Cortex of kidney (tissue), 1 donor: ENCODE measurements around the gene TMEM52B.
"Not testable (repeated sequence)": the region's sequence is repeated elsewhere in the genome, so short reads cannot be mapped to it uniquely, and the experiment has no call there.

Source experiments
- DNase-seq: peaks from one replicate; lab custom pipeline; 2025; lab: John Stamatoyannopoulos, UW

The TMEM52B gene

DNA sequence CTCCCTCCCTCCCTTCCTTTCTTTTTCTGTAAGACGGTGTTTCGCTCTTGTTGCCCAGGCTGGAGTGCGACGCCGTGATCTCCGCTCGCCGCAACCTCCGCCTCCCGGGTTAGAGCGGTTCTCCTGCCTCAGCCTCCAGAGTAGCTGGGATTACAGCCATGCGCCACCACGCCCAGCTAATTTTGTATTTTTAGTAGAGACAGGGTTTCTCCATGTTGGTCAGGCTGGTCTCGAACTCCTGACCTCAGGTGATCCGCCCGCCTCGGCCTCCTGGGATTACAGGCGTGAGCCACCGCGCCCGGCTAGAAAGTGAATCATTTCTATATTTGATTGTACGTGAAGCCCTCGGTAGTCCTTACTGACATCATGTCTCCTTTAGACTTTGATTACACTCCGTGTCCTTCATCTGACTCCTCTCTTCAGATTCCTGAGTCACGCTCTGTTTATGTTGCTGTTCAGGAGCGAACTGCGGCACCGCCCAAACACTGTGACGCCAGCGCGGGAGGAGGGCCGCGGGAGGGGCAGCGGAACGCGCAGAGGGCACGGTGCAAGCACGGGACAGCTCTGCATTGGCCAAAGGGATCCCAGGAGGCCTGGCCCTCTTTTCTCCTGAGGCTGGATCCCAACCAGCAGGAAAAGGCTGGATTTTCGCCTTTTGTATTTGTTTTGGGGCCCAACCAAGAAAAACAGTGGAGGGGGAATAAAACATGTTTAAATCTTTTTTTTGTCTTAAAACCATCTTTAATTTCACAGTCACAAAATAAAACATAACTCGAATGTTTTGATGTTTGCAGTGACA, 33.3 kb downstream of the TMEM52B start:
- peak; percentile 40 for DNase-seq

DNA sequence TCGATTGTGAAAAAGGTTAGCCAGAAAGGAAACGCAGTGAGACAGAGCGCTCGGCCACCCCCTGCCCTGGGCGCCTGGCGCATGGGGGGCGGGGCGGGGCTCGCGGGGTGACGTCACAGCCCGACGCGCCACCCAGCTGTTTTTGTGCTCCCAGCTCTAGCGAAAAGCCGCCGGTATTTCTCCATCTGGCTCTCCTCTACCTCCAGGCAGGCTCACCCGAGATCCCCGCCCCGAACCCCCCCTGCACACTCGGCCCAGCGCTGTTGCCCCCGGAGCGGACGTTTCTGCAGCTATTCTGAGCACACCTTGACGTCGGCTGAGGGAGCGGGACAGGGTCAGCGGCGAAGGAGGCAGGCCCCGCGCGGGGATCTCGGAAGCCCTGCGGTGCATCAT, 33.9 kb downstream of the TMEM52B start, which contains the start of gene GABARAPL1:
Gene GABARAPL1 (plus strand): TSS at position 139 of the 393 bp plus-strand sequence. CDS start 253 bp downstream, at position 392.
- DNase-seq = no peak

DNA sequence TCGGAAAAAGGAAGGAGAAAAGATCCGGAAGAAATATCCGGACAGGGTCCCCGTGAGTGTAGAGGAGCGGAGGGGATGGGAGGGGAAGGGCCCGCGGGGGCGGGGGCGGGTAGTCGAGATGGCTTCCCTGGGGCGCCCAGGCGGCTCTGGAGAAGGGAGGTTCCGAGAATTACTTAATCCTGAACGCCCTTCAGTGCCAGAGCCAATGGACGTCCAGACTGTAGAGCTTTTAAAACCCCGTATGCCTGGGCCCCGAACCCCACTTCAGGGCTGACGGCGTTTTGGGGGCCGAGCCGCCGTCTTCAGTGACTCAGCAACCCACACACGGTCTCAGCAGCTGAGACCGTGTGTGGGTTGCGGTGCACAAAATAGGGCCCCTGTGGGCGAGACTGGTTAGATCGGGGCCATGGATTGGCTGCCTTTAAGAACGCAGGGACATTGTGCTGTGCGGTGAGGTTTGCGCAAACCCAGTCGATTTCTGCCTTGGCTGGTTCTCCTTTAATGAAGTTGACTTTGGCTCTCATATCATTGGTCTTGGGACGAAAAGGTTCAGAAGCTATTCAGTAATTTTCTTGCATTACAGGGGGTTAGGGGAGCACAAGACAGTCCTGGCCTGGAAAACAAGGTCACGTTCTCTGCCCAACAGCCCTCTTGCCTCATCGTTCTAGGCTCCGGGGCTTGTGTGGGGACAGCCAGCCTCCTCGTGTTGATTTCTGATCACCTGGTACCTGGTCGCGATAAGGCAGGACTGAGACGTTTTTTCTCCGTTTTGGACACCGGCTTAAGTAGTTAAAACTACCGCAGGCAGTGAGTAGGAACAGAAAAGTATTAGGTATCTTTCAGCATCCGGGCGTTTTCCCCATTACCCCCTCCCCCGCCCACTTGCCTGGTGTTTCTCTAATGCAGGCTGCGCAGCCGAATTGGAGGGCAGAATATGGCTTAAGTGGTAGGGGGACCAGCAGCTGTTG, 34.6 kb downstream of the TMEM52B start:
- no peak for DNase-seq

DNA sequence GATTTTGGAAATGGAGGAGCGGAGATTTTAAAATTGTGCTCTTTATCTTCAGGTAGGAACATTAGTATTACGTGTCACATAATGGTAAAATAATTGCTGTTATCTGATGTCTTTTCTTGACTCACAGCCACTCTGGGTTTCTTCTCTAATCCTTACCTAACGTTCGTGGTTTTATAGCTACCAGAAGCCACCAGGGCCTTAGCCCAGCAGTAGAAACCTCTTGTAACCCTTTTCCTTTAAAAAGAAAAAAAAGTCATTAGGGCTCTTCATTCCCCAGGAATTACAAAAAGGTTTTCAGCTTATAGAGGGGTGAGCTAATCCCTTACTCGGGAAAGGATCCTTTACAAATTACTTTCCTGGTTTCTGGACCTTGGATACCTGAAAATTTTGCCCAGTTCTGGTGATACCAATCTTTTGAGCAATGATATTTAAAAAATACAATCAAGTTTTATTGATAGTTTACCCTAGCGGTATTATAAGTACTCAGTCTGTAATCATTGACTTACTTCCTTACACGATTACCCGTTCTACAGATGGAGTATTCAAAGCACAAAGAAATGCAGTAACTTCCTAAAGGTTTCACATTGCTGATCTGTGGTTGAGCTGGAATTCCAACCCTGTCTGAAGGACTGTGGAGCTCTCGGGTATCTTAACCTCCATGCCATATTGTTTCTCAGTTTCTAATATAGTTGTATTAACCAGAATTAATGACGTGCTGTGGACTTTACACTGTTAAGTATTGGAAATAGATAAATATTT, 35.5 kb downstream of the TMEM52B start:
- no peak for DNase-seq

DNA sequence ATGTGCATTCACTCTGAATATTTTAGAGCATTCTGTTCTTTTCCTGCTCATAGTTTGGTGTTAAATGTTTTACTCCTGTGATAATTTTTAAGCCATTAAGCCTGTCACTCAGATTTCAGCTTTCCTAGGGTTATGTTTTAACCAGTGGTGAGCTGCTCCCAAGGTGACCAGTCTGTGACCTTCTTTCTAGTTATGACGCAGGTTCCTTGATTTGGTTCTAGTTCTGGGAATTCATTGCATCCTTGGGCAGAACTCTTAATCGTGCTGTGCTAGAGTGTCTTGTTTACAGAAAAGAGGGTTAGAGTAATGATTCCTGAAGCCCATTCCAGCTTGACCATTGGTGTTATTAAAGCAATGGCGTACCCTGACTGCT, 36.0 kb downstream of the TMEM52B start:
- no peak for DNase-seq

DNA sequence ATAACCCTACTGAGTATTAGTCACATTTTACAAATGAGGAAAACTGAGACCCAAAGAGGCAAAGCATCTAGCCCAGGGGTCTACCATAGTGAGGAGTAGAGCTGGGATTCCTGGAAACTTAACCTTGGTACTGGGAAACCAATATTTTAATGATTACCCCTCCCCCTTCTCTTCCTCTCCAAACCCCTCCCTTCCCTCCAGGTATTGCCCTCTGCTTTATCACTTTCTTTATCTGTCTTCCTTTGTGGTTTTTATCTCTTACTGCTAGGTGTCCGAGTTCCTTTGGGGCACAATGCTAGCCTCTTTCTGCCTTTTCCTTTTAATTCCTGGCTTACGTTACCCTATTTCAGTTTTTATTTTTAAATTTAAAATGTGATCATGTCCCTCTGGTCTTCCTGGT, 36.6 kb downstream of the TMEM52B start:
- no peak for DNase-seq

DNA sequence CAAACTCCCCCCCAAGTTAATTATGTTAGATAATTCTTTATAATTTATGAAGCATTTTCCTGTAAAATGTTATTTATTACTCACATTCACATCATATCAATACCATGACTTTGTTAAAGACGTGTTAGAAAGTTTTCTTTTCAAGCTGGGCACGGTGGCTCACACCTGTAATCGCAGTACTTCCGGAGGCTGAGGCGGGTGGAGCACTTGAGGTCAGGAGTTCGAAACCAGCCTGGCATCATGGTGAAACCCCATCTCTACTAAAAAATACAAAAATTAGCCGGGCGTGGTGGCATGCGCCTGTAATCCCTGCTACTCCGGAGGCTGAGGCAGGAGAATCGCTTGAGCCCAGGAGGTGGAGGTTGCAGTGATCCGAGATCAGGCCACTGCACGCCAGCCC, 37.1 kb downstream of the TMEM52B start:
- not testable (repeated sequence) for DNase-seq

DNA sequence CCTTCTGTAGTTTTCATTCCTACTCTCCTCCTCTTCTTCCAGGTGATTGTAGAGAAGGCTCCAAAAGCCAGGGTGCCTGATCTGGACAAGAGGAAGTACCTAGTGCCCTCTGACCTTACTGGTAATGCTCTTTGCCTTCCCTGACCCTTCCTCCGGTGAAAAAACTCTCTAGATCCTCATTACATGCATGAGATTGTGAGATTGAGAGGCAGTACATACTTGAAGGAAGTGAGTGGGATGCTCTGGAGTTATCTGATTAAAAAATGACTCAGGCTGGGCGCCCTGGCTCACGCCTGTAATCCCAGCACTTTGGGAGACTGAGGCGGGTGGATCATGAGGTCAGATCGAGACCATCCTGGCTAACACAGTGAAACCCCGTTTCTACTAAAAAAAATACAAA, 39.2 kb downstream of the TMEM52B start:
- no peak for DNase-seq

DNA sequence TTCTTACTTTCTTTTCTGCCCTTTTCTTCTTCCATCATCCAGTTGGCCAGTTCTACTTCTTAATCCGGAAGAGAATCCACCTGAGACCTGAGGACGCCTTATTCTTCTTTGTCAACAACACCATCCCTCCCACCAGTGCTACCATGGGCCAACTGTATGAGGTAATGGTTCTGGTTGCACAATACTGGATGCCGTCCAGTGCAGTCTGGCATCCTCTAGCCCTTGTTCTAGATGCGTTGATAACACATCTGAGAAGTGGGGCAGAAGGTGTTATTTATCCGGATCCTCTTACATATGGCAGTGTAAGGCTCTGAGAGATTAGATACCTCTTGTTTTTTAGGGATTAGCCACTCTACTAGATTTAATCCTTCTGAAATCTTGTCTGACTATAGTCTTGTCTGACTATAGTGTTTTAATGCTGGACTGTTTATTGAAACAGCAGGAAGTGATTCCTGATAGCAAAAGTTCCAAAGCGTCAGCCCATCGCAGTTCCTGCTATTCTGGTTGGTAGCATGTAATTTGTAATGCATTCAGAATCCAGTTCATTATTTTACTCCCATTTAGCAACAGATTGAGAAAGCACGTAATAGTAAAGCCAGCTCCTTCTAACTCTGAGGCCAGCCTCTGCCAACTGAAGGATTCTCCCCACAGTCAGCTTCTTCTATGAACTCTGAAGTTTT, 41.7 kb downstream of the TMEM52B start:
- DNase-seq = no peak

DNA sequence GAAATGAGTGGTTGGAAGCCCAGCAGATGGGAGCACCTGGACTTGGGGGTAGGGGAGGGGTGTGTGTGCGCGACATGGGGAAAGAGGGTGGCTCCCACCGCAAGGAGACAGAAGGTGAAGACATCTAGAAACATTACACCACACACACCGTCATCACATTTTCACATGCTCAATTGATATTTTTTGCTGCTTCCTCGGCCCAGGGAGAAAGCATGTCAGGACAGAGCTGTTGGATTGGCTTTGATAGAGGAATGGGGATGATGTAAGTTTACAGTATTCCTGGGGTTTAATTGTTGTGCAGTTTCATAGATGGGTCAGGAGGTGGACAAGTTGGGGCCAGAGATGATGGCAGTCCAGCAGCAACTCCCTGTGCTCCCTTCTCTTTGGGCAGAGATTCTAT, 43.0 kb downstream of the TMEM52B start:
- no peak for DNase-seq

DNA sequence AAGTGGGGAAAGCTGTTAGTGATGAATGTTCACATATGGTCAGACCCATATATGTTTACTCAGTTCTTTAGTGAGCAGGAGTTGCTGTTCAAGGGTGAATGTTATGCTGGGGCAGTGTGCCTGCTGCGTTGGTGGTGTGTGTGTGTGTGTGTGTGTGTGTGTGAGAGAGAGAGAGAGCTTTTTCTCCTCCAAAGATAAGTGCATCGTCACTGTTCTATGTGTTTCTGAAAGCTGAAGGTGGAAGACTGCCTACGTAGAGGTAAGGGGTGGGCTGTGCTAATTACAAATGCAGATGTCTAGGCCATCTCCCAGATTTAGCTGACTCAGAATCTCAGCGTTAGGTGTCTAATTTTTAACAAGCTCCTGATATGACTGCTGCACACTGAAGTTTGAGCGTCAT, 44.4 kb downstream of the TMEM52B start:
- DNase-seq = no peak

DNA sequence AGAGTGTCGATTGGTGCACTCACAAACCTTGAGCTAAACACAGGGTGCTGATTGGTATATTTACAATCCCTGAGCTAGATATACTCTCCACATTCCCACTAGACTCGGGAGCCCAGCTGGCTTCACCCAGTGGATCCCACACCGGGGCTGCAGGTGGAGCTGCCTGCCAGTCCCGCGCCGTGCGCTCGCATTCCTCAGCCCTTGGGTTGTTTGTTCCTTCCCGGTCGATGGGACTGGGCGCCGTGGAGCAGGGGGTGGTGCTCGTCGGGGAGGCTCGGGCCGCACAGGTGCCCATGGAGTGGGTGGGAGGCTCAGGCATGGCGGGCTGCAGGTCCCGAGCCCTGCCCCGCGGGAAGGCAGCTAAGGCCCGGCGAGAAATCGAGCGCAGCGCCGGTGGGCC, 46.6 kb downstream of the TMEM52B start:
- DNase-seq = not testable (repeated sequence)

DNA sequence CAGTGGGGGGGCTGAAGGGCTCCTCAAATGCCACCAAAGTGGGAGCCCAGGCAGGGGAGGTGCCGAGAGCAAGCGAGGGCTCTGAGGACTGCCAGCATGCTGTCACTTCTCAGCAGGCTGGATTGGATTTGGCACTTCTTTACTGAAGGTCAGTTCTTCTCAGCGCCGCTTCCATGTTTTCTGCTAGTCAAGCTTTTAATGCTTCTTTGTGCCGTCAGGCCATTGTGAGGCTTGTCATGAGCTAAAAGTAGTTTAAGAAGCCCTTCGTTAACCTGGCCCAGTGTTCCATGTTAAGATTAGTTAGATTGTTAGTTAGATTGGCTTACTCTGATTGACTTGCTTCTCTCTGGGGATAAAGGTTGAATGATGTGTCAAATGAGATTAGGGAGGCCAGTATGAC, 47.3 kb downstream of the TMEM52B start:
- DNase-seq = no peak

DNA sequence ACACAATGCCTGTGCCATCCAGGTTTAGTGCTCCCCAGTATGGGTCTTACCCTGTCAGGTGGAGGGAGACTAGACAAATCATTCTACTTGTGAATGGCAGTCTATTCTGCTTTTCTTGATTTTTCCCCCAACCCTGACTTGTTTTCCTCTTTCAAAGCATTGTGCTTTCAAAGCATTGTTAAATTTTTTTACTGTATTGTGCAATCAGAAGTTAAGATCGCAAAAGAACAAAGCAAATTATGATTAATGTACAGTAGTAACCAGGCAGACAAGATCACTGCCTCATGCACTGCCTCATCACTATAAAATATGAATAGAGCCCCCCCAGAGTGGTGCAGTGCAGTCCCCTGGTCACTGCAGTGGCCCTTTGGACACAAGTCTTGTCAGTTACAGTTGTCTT, 47.9 kb downstream of the TMEM52B start:
- DNase-seq = no peak

DNA sequence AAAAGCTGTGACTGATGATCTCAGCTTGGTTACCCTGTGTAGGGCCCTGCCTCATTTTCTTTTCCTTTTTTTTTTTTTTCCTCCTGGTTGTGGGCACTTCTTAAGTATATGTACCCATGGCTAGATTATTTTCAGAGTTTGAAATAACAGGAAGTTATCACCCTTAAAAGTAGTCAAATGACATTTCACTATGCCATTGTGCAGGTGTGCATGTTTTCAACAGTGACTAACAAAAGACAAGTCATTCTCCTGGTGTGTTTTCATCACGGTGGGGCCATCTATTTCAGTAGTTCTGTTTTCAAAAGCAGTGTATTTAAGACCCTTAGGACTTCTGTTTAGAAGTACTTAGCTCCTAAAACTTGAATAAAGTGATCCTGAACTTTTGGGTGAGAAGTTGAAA, 48.8 kb downstream of the TMEM52B start:
- DNase-seq = no peak

DNA sequence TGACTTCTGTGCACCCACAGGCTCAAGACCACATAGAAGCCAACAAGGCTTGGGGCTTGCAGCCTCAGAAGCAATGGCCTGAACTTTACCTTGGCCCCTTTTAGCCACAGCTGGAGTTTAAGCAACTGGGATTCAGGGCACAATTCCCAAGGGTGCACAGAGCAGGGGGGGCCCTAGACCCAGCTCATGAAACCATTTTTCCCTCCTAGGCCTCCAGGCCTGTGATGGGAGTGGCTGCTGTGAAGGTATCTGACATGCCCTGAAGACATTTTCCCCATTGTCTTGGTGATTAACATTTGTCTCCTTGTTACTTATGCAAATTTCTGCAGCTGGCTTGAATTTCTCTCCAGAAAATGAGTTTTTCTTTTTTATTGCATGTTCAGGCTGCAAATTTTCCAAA, 55.7 kb downstream of the TMEM52B start:
- no peak for DNase-seq

DNA sequence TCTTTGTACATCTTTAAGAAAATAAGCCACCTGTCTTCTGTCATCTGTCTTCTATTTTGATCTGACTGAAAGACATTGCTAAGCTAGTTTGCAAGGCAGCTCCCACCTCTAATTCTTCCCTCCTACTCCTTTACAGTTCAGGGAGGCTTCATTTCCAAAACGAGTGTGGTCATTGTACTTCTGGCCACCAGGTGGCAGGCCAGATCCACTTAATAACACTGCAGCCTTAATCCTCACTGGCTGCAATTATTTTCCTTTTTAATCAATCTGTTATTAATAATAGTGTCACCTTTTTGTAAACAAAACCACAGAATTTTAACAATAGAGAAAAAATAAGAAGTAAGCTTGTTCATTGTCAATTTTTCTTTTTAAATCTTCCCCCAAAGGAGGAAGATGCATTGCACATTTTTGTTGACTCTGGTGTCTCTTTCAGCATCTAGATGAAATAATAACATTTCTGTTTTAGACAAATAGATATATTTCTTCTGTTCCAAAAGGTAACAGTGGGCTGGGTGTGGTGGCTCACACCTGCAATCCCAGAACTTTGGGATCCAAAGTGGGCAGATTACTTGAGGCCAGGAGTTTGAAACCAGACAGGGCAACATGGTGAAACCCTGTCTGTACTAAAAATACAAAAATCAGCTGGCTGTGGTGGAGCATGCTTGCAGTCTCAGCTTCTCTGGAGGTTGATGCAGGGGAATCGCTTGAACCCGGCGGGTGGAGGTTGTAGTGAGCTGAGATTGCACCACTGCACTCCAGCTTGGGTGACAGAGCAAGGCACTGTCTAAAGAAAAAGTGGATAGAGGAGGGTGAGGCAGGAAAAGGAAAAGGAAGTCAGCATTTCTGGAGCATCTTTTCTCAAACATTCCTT, 57.2 kb downstream of the TMEM52B start:
- DNase-seq = no peak

DNA sequence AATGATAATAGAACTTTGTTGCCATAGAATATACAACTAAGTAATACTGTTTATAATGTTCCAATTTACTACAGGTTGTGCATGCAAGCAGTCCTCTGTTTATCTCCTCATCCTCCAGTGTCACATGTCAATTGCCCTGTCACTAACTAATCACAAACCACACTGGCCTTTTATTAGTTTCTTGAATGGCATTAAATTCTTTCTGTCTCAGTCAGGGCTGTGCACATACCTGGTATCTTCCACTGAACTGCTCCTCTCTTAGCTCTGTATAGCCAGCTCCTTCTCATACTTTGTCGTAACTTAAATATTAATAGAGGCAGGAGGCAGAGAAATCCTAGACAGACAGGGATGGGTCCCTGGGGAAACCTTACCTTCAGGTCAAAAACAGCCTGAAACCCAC, 57.9 kb downstream of the TMEM52B start:
- DNase-seq = no peak

DNA sequence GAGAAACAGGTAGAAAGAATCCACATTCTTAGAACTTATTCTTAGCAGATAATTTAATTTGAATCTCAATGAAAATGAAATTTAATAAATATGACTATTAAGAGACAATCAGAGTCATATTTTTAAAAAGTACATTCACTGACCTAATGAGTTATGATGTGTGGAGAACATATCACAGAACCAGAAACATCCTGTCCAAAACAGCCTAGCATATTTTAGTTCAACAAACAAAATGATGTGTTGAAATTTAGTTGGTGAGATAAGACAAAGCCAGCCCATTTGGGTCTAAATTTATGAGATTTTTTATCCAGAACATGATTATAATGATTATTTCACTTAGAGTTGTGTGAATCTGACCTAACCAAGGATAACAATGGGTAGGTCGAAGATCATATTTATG, 59.7 kb downstream of the TMEM52B start:
- DNase-seq = no peak

DNA sequence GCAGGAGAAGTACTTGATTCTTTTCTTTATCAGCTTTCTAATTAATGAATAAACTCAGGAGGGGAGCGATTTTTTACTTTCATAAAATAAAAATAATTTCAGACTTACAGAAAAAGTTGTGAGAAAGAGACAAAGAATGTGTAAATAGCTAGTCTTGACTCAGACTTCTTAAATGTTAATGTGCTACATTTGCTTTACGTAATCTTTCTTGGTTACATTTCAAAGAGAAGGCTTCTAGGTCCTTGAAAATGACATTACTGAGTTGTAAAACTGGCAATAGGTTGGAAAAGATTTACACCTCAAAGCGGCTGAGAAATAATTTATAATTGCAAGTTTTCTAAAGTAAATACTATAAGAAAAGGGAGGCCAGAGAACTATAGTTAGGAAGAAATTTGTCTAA, 62.5 kb downstream of the TMEM52B start:
- DNase-seq = no peak
